ENCODE data around the gene SEMA4G.

SEMA4G gene

DNA sequence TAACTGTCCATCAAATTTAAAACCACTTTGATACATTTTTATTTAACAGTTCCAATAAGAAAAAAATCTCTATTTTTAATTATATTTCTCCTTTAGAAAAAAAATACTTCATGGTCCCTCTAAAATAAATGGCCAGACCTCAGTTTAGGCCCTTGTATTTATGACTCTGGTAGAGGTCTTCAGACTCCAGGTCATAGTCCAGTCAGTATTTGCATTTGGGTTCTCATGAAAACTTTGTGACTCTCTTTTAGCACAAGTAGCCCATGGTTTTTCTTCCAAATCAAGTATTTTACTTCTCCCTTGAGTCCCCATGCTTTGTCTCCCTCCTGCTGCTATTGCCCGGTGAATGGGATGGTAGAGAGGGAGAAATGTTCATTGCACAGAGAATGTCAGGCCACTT lies 5.5 kb upstream of the SEMA4G start:
- no peak for TF ChIP-seq ZFX (IDR thresholded peaks at IDR 0.05; ENCODE audit: borderline replicate concordance)
- TF ChIP-seq, protein P1, sequence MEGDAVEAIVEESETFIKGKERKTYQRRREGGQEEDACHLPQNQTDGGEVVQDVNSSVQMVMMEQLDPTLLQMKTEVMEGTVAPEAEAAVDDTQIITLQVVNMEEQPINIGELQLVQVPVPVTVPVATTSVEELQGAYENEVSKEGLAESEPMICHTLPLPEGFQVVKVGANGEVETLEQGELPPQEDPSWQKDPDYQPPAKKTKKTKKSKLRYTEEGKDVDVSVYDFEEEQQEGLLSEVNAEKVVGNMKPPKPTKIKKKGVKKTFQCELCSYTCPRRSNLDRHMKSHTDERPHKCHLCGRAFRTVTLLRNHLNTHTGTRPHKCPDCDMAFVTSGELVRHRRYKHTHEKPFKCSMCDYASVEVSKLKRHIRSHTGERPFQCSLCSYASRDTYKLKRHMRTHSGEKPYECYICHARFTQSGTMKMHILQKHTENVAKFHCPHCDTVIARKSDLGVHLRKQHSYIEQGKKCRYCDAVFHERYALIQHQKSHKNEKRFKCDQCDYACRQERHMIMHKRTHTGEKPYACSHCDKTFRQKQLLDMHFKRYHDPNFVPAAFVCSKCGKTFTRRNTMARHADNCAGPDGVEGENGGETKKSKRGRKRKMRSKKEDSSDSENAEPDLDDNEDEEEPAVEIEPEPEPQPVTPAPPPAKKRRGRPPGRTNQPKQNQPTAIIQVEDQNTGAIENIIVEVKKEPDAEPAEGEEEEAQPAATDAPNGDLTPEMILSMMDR (IDR thresholded peaks at IDR 0.05) = no peak
- H3K27ac ChIP-seq = no peak overlapping the region

DNA sequence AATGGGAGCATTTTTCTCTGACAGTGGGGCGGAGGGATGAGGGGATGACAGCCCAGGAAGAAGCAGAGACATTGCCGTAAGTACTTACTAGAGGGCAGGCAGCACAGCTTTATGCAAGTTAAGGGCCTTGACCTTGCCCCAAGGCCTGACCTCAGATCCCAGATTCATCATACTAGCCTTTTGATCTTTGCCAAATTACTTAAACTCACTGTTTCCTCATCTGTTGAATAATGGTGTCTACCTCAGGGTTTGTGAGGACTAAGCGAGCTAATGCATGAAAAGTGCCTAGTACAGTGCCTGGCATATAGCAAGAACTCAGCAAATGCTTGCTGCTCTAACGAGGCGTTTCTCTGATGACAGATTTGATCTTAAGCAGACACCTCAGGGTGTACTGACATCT lies 3.5 kb upstream of the SEMA4G start:
- no peak for TF ChIP-seq ZFX (IDR thresholded peaks at IDR 0.05; ENCODE audit: borderline replicate concordance)
- TF ChIP-seq, protein P1 (IDR thresholded peaks at IDR 0.05) = no peak
- no peak overlapping the region for H3K27ac ChIP-seq

DNA sequence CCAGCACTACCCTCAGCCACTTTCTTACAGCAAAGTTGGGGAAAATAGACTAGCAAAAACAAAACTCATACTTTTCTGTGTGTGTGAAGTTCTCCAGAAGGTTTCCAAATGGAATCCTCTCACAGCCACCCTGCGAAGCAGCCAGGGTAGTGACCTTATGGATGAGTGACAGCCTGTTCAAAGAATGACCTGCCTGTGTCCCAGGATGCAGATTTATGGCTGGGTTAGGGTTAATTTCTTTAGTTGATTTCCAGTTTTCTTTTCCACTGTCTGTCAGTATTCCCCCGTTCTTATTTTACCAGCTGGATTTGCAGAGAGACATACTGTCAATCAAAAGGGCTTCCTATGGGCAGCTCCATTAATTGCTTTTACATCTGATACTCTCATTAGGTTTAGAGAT lies 2.4 kb upstream of the SEMA4G start:
- TF ChIP-seq, protein P1 (IDR thresholded peaks at IDR 0.05) = no peak
- TF ChIP-seq ZFX (IDR thresholded peaks at IDR 0.05; ENCODE audit: borderline replicate concordance) = no peak
- peak overlapping the region; percentile 15; the same call in 1 of the 2 replicates for H3K27ac ChIP-seq

DNA sequence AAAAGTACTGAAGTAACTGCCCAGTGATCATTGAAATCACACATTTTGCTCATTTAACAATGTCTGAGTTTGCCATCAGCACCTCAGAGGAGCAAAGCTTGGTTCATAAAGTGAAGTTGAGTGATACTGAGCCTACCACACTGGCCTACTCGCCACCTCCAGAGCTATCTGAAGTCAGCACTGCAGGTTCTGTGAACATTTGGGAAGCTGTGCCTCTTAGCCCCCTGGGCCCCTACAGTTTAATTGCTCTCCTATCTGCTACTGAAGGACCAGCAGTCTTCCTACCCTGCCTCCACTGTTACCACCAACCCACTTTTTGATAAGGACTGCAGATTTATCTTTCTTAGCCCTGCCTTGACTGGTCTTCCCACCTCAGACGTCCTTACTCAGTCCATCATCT lies 2.0 kb upstream of the SEMA4G start:
- TF ChIP-seq, protein P1 (IDR thresholded peaks at IDR 0.05) = no peak
- TF ChIP-seq ZFX (IDR thresholded peaks at IDR 0.05; ENCODE audit: borderline replicate concordance) = no peak

DNA sequence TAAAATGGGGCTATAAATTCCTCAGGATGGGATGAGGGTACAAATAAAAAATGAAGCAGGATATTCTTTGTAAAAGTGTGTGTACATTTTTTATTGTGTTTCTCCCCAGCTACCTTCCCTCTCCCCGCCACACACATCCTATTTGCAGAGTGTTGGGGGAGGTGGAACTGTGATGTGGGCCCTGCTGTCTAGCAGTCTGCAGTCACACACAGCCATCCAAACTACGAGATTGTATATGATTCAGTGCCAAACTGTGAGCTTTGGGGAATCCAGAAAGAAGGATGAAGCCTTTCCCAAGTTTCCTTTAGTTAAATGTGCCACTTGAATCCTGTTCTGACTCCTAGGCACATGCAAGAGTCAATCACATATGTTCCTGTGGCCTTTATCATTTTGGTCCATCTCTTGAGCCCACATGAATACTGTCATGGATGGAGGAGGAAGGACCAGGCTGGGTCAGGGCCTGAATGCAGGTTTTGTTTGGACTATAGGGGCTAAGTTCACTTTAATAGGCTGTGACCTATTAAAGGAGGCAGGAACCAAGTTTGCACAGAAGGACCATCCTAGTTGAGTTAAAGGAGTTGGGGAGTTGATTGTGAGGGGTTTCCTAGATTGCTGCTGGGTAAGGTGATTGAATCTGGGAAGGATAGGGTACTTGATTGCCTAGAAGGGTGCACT lies 1.1 kb upstream of the SEMA4G start:
- peak overlapping the region; percentile 15 for H3K27ac ChIP-seq
- TF ChIP-seq, protein P1 (IDR thresholded peaks at IDR 0.05) = no peak
- TF ChIP-seq ZFX (IDR thresholded peaks at IDR 0.05; ENCODE audit: borderline replicate concordance) = no peak

More for the DNA sequence above, 2.0 kb upstream of the SEMA4G start:
- H3K27ac ChIP-seq = peak overlapping the region; percentile 15; the same call in 1 of the 2 replicates

DNA sequence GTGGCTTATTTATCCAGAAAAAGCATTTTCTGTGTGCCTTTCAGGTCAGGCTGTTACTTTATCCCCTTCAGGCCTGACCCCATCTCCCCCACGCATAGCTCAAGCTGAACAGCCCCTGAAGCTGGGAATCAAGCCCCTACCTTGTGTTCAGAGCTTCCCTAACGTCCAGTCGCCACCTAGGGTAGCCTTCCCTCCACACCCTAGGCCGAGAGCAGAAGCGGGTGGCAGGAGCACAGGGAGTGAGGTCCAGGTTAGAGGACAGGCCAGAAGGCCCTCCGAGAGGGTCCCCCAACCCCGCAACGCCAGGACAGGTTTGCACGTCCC lies 479 bp upstream of the SEMA4G start:
- TF ChIP-seq, protein P1 (IDR thresholded peaks at IDR 0.05) = no peak
- TF ChIP-seq ZFX (IDR thresholded peaks at IDR 0.05; ENCODE audit: borderline replicate concordance) = no peak

DNA sequence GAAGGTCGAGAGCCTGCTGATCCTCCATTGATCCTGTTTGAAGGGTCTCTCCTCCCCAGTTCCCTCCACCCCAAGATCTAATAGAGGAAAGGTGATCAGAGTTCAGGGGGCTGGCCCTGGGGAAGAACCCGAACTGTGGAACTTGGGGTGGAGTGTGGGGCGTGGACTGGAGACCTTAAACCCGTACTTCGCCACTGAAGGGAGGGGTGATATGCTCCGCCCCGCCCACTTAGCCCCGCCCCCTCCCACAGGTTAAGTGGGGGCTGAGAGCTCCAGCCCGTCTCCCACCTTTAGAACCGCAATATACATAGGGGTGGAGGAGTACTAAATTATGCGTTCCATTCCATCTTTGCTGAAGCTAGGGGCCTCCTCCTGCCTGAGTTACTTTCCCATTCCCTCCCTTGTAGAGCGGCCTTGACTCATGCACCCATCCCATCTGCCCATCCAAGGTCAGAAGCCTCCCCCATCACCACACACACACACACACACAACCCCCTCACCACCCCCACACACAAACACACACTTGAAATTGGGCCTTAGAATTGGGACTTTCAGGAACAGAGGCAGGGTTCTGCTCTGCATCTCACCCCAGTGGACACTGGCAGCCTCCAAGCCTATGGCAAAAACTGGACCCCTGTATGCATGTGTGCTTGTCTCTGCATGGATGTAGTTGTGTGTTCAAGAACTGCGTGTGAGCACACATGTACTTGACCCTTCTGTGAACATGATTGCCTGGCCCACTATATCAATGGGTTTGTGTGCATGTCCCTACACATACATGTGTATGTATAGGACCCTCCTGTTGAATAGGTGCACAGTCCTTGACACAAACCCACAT lies 991 bp downstream of the SEMA4G start:
- TF ChIP-seq, protein P1 (IDR thresholded peaks at IDR 0.05) = no peak
- no peak for TF ChIP-seq ZFX (IDR thresholded peaks at IDR 0.05; ENCODE audit: borderline replicate concordance)
- peak overlapping the region; percentile 77 for H3K27ac ChIP-seq

More for the DNA sequence above, 479 bp upstream of the SEMA4G start:
- peak overlapping the region; percentile 15; the same call in 1 of the 2 replicates for H3K27ac ChIP-seq

All from 22Rv1 (cell line).